CD4-positive, CD25-positive, alpha-beta regulatory T cell (primary cell): ENCODE data around the gene OSBPL9. TPM values are rescaled to one million over a fixed set of nuclear protein-coding genes. Genes with fewer than 3 reads are reported as not detected.

Source experiments
- ATAC-seq, 2 donors: fragments of 150-1000 bp; cut with Tn5 transposase; one replicate each; pipeline ENCODE4 v1.10.0; 2021; ENCODE audit warnings: low read depth in 2 of 2, moderate number of reproducible peaks in 2 of 2, moderate library complexity in 1 of 2
- DNase-seq, 3 donors: peaks; one replicate each; pipeline versions ENCODE4 v3.0.0 to v3.0.0-alpha.2; 2012 to 2022; ENCODE audit warnings: mixed read lengths in 1 of 3
- H3K27ac ChIP-seq: one replicate; pipeline ENCODE4 v1.7.0; 2013; ENCODE audit warnings: mild to moderate bottlenecking, low read length; ENCODE audit not compliant: insufficient read depth, poor library complexity, severe bottlenecking
- H3K27me3 ChIP-seq: one replicate; pipeline ENCODE4 v1.7.0; 2013; ENCODE audit warnings: low read length; ENCODE audit not compliant: control insufficient read depth, insufficient read depth
- H3K36me3 ChIP-seq: one replicate; pipeline ENCODE4 v1.7.0; 2013; ENCODE audit warnings: mild to moderate bottlenecking, low read length, moderate library complexity; ENCODE audit not compliant: control insufficient read depth, insufficient read depth
- H3K4me1 ChIP-seq: 2 replicates; pipeline ENCODE4 v1.7.0; 2013; ENCODE audit warnings: mild to moderate bottlenecking, low read length; ENCODE audit not compliant: insufficient read depth, control insufficient read depth, poor library complexity, severe bottlenecking
- H3K4me3 ChIP-seq: one replicate; pipeline ENCODE4 v1.7.0; 2013; ENCODE audit warnings: low read depth, mild to moderate bottlenecking, low read length, moderate library complexity
- H3K9me3 ChIP-seq, 2 experiments: 1 replicate in 1 of 2; 2 replicates in 1 of 2; pipeline ENCODE4 v1.7.0; 2013; ENCODE audit warnings: low read length in 2 of 2, mild to moderate bottlenecking in 1 of 2, moderate library complexity in 1 of 2; ENCODE audit not compliant: control insufficient read depth in 2 of 2
- H3K27ac Mint-ChIP-seq, 3 donors: one replicate each; pipeline ENCODE4 v1.8.0; 2020 to 2022; ENCODE audit warnings: mild to moderate bottlenecking in 3 of 3, mixed read lengths in 3 of 3, moderate library complexity in 2 of 3
- H3K27me3 Mint-ChIP-seq: one replicate; pipeline ENCODE4 v1.8.0; 2022; ENCODE audit warnings: mild to moderate bottlenecking, mixed read lengths
- H3K36me3 Mint-ChIP-seq: one replicate; pipeline ENCODE4 v1.8.0; 2020; ENCODE audit warnings: mixed read lengths
- H3K4me1 Mint-ChIP-seq, 4 donors: one replicate each; pipeline ENCODE4 v1.8.0; 2020 to 2022; ENCODE audit warnings: mixed read lengths in 4 of 4, mild to moderate bottlenecking in 1 of 4
- H3K4me3 Mint-ChIP-seq, 4 donors: one replicate each; pipeline ENCODE4 v1.8.0; 2020 to 2022; ENCODE audit warnings: mild to moderate bottlenecking in 4 of 4, mixed read lengths in 4 of 4, moderate library complexity in 3 of 4
- H3K9me3 Mint-ChIP-seq, 7 donors: one replicate each; pipeline ENCODE4 v1.8.0; 2020 to 2022; ENCODE audit warnings: mixed read lengths in 7 of 7, mild to moderate bottlenecking in 3 of 7, moderate library complexity in 2 of 7
- polyA plus RNA-seq, 4 donors: library from polyadenylated mRNA; unstranded; fragments of 300-500 nt; fragmentation: Illumina TruSeq; gene quantifications; one replicate each; pipeline ENCODE4 v1.2.3, GENCODE V29; 2021
- total RNA-seq: library from RNA; stranded (reverse); gene quantifications from one replicate; pipeline ENCODE4 v1.2.3, GENCODE V29; 2022

Gene OSBPL9
- total and polyA plus RNA-seq, 5 donors from 2014 or later = 33.5 to 45.2 (median 40.0) TPM

DNA sequence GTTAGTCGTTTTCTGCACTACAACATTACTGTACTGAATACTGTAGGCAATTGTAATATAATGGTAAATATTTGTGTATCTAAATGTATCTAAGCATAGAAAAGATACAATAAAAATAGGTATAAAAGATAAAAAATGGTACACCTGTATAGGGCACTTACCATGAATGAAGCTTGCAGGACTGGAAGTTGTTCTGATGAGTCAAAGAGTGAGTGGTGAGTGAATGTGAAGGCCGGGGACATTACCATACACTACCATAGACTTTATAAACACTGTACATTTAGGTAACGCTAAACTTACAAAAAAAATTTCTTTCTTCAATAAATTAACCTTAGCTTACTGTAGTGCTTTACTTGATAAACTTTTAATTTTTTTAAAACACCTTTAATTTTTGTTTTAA is 13.5 kb downstream of the OSBPL9 start:
- H3K4me1 Mint-ChIP-seq = peaks cover 27 to 42% (median 33%) of the 10 kb centered on the region in 4 donors
- Histone ChIP-seq H3K4me3 (no peak overlapping the region), H3K4me1 (no peaks in the 10 kb centered on the region), H3K27ac (no peak overlapping the region), H3K27me3 (no peaks in the 10 kb centered on the region), H3K9me3 (no peaks in the 10 kb centered on the region), H3K36me3 (no peaks in the 10 kb centered on the region)
- peaks cover 13% of the 10 kb centered on the region for H3K36me3 Mint-ChIP-seq
- no peaks in the 10 kb centered on the region for H3K27me3 Mint-ChIP-seq
- H3K4me3 Mint-ChIP-seq = no peak overlapping the region
- DNase-seq (no peak), ATAC-seq (no peak)
- H3K27ac Mint-ChIP-seq = no peak overlapping the region
- peaks cover 0 to 2% (median 0%) of the 10 kb centered on the region in 7 donors for H3K9me3 Mint-ChIP-seq

DNA sequence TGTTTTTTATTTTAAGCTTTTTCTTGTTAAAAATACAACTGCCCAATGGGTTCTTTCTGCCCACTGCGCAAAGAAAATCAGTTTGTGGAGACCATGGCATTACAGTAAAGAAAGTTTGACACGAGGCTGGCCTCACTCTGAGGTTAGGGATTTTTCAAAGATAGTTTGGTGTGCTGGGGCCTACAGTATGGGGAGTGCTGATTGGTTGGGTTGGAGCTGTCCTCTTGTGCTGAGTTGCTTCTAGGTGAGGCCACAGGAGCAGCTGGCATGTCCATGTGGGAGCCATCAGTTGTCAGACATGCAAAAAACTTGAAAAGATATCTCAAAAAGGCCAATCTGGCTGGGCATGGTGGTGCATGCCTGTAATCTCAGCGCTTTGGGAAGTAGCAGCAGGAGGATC is 14.0 kb downstream of the OSBPL9 start:
- Mint-ChIP-seq H3K4me3 (no peak overlapping the region), H3K4me1 (peaks cover 27 to 42% (median 37%) of the 10 kb centered on the region in 4 donors), H3K9me3 (peaks cover 0 to 2% (median 0%) of the 10 kb centered on the region in 7 donors), H3K27ac (no peak overlapping the region), H3K27me3 (no peaks in the 10 kb centered on the region), H3K36me3 (peaks cover 13% of the 10 kb centered on the region)
- ATAC-seq (no peak), DNase-seq (no peak)
- Histone ChIP-seq H3K36me3 (no peaks in the 10 kb centered on the region), H3K27ac (no peak overlapping the region), H3K9me3 (no peaks in the 10 kb centered on the region), H3K4me1 (no peaks in the 10 kb centered on the region), H3K4me3 (no peak overlapping the region), H3K27me3 (no peaks in the 10 kb centered on the region)

DNA sequence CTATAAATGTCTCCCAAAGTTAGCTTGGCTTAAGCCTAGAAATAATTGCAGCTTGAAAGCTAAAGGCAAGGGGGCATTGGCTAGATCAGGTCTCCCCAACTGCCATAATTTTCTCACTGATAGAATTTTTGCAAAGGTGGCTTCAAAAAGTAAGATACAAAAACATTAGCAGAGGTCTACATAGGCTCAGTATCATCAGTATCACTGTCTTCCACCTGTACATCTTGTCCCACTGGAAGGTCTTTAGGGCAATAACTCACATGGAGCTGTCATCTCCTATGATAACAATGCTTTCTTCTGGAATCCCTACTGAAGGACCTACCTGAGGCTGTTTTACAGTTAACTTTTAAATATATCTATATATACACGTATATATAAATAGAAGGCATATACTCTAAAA is 14.9 kb downstream of the OSBPL9 start:
- H3K36me3 ChIP-seq = no peaks in the 10 kb centered on the region
- no peak overlapping the region for H3K4me3 Mint-ChIP-seq
- H3K9me3 Mint-ChIP-seq = peaks cover 0 to 2% (median 0%) of the 10 kb centered on the region in 7 donors
- no peak overlapping the region for H3K4me3 ChIP-seq
- H3K9me3 ChIP-seq = no peaks in the 10 kb centered on the region
- no peaks in the 10 kb centered on the region for H3K4me1 ChIP-seq
- no peak for ATAC-seq
- no peaks in the 10 kb centered on the region for H3K27me3 Mint-ChIP-seq
- no peak overlapping the region for H3K27ac Mint-ChIP-seq
- H3K27ac ChIP-seq = no peak overlapping the region
- H3K27me3 ChIP-seq = no peaks in the 10 kb centered on the region
- peaks cover 13% of the 10 kb centered on the region for H3K36me3 Mint-ChIP-seq
- H3K4me1 Mint-ChIP-seq = peaks cover 27 to 43% (median 34%) of the 10 kb centered on the region in 4 donors
- no peak for DNase-seq

DNA sequence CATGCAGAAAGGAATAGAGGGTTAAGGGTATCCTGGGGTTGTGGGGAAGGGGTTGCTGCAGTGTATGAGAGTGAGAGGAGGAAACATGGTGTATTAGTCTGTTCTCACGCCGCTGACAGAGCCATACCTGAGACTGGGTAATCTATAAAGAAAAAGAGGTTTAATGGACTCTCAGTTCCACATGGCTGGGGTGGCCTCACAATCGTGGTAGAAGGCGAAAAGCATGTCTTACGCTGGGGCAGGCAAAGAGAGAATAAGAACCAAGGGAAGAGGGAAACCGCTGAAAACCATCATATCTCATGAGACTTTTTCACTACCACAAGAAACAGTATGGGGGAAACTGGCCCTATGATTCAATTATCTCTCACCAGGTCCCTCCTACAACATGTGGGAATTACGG is 17.7 kb downstream of the OSBPL9 start:
- H3K36me3 ChIP-seq = no peaks in the 10 kb centered on the region
- H3K9me3 Mint-ChIP-seq = peaks cover 0 to 2% (median 0%) of the 10 kb centered on the region in 7 donors
- peaks cover 18 to 34% (median 25%) of the 10 kb centered on the region in 4 donors for H3K4me1 Mint-ChIP-seq
- no peaks in the 10 kb centered on the region for H3K27me3 ChIP-seq
- H3K27me3 Mint-ChIP-seq = no peaks in the 10 kb centered on the region
- no peak overlapping the region for H3K27ac ChIP-seq
- H3K36me3 Mint-ChIP-seq = peaks cover 16% of the 10 kb centered on the region
- H3K4me3 ChIP-seq = no peak overlapping the region
- DNase-seq (no peak), ATAC-seq (no peak)
- no peaks in the 10 kb centered on the region for H3K4me1 ChIP-seq
- no peaks in the 10 kb centered on the region for H3K9me3 ChIP-seq
- no peak overlapping the region for H3K4me3 Mint-ChIP-seq
- no peak overlapping the region for H3K27ac Mint-ChIP-seq

DNA sequence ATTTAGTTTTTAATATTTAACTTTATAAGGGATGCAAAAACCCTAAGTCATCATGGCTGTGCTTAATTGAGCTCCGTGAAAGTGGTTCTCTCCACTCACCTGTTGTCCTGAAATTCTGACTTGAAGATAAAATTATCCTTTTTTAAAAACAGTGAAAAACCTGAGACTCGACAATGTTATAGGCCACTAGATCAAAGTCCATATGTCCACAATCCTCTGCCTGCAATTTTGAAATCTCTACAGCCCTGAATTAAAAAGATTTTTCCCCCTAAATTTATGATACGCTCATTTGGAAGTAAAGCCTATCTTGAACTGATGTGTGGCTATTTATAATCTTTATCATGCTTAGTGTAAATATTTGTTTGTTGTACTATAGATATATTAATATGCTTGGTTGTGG is 18.7 kb downstream of the OSBPL9 start:
- DNase-seq (no peak), ATAC-seq (no peak)
- H3K4me1 Mint-ChIP-seq = peaks cover 18 to 31% (median 24%) of the 10 kb centered on the region in 4 donors
- Histone ChIP-seq H3K27ac (no peak overlapping the region), H3K4me3 (no peak overlapping the region), H3K4me1 (no peaks in the 10 kb centered on the region), H3K9me3 (no peaks in the 10 kb centered on the region), H3K36me3 (no peaks in the 10 kb centered on the region), H3K27me3 (no peaks in the 10 kb centered on the region)
- H3K27me3 Mint-ChIP-seq = no peaks in the 10 kb centered on the region
- H3K4me3 Mint-ChIP-seq = no peak overlapping the region
- H3K36me3 Mint-ChIP-seq = peaks cover 16% of the 10 kb centered on the region
- H3K27ac Mint-ChIP-seq = no peak overlapping the region
- peaks cover 0 to 2% (median 0%) of the 10 kb centered on the region in 7 donors for H3K9me3 Mint-ChIP-seq

DNA sequence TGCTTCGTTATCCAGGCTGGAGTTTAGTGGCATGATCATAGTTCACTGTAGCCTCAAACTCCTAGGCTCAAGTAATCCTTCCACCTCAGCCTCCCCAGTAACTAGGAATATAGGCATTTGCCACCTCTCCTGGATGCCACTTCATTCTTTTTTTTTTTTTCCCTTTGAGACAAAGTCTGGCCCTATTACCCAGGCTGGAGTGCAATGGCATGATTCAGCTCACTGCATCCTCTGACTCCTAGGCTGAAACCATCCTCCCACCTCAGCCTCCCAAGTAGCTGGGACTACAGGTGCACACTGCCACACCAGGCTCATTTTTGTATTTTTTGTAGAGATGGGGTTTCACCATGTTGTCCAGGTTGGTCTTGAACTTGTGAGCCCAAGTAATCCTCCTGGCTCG is 19.3 kb downstream of the OSBPL9 start:
- Histone ChIP-seq H3K27ac (no peak overlapping the region), H3K36me3 (no peaks in the 10 kb centered on the region), H3K27me3 (no peaks in the 10 kb centered on the region), H3K9me3 (no peaks in the 10 kb centered on the region), H3K4me1 (no peaks in the 10 kb centered on the region), H3K4me3 (no peak overlapping the region)
- Mint-ChIP-seq H3K9me3 (peaks cover 0 to 2% (median 0%) of the 10 kb centered on the region in 7 donors), H3K4me3 (no peak overlapping the region), H3K36me3 (peaks cover 16% of the 10 kb centered on the region), H3K27ac (peak overlapping the region in 1 of 3 donors; percentile 15), H3K4me1 (peaks cover 18 to 28% (median 24%) of the 10 kb centered on the region in 4 donors), H3K27me3 (no peaks in the 10 kb centered on the region)
- ATAC-seq = no peak
- no peak for DNase-seq

DNA sequence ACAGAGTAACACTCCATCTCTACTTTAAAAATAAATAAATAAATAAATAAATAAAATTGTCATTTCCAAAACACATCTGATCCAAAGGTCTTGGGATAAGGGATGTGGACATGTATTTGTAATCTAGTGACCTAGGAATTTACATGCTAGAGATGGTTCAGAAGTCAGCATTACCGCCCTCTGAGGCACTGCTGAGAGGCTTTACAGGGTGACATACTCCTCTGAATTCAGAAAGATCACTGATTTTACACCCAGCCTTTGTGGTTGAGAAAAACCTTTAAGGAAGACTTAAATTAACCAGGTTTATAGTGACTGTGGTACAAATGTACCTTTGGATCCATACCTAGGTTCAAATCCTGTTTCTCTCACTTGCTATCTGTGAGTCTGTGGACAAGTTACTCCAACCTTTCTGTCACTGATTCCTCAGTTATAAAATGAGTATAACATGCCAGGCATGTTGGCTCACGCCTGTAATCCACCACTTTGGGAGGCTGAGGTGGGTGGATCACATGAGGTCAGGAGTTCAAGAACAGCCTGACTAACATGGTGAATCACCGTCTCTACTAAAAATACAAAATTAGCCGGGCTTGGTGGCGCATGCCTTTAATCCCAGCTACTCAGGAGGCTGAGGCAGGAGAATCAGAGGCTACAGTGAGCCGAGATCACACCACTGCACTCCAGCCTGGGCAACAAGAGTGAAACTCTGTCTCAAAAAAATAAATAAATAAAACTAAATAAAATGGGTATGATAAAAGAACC is 20.1 kb downstream of the OSBPL9 start:
- H3K4me1 Mint-ChIP-seq = peaks cover 18 to 27% (median 23%) of the 10 kb centered on the region in 4 donors
- DNase-seq (no peak), ATAC-seq (no peak)
- no peaks in the 10 kb centered on the region for H3K4me1 ChIP-seq
- no peak overlapping the region for H3K27ac Mint-ChIP-seq
- peaks cover 16% of the 10 kb centered on the region for H3K36me3 Mint-ChIP-seq
- H3K4me3 ChIP-seq = no peak overlapping the region
- H3K27me3 Mint-ChIP-seq = no peaks in the 10 kb centered on the region
- H3K27ac ChIP-seq = no peak overlapping the region
- H3K4me3 Mint-ChIP-seq = no peak overlapping the region
- peaks cover 0 to 2% (median 0%) of the 10 kb centered on the region in 7 donors for H3K9me3 Mint-ChIP-seq
- no peaks in the 10 kb centered on the region for H3K9me3 ChIP-seq
- H3K27me3 ChIP-seq = no peaks in the 10 kb centered on the region
- H3K36me3 ChIP-seq = no peaks in the 10 kb centered on the region

DNA sequence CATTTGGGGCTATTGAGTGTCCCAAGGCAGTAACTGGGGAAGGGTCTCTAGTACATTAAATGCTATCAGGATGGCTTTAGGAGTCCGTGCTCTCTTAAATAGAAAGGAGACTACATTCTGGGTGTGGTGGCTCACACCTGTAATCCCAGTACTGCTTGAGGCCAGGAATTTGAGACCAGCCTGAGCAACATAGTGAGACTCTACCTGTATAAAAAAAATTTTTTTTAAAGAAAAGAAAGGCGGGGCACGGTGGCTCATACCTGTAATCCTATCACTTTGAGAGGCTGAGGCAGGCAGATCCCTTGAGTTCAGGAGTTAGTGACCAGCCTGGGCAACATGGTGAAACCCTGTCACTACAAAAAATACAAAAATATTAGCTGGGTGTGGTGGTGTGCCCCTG is 21.5 kb downstream of the OSBPL9 start:
- DNase-seq (no peak), ATAC-seq (no peak)
- Histone ChIP-seq H3K36me3 (no peaks in the 10 kb centered on the region), H3K27me3 (no peaks in the 10 kb centered on the region), H3K4me3 (no peak overlapping the region), H3K9me3 (no peaks in the 10 kb centered on the region), H3K4me1 (no peaks in the 10 kb centered on the region), H3K27ac (no peak overlapping the region)
- Mint-ChIP-seq H3K4me1 (peaks cover 18 to 29% (median 21%) of the 10 kb centered on the region in 4 donors), H3K27ac (no peak overlapping the region), H3K27me3 (no peaks in the 10 kb centered on the region), H3K9me3 (peaks cover 0 to 4% (median 0%) of the 10 kb centered on the region in 7 donors), H3K4me3 (no peak overlapping the region), H3K36me3 (peaks cover 14% of the 10 kb centered on the region)
